Stimulated activated naive CD8-positive, alpha-beta T cell treated with anti-CD3 and anti-CD28 coated beads, Interleukin-15, amount 100 ng/mL, for 72 hours (primary cell): Measurements from ENCODE around the gene GRP.
"Not testable (repeated sequence)": the region's sequence is repeated elsewhere in the genome, so short reads cannot be mapped to it uniquely, and the experiment has no call there.

ENCODE experiments used
- ATAC-seq: fragments of 150-1000 bp; cut with Tn5 transposase; 2 replicates; pipeline ENCODE4 v1.10.0; 2021; ENCODE audit warnings: mild to moderate bottlenecking, moderate library complexity
- DNase-seq, 2 donors: peaks; one replicate each; pipeline ENCODE4 v3.0.0; 2021 to 2022
- H3K27ac Mint-ChIP-seq, 2 donors: one replicate each; pipeline ENCODE4 v1.8.0; 2022; ENCODE audit warnings: mild to moderate bottlenecking in 2 of 2, mixed read lengths in 2 of 2, moderate library complexity in 2 of 2
- H3K27me3 Mint-ChIP-seq: one replicate; pipeline ENCODE4 v1.8.0; 2022; ENCODE audit warnings: mixed read lengths
- H3K4me1 Mint-ChIP-seq: one replicate; pipeline ENCODE4 v1.8.0; 2022; ENCODE audit warnings: mild to moderate bottlenecking, mixed read lengths
- H3K4me3 Mint-ChIP-seq, 2 donors: one replicate each; pipeline ENCODE4 v1.8.0; 2022; ENCODE audit warnings: mild to moderate bottlenecking in 2 of 2, mixed read lengths in 2 of 2, moderate library complexity in 1 of 2
- H3K9me3 Mint-ChIP-seq, 2 donors: one replicate each; pipeline ENCODE4 v1.8.0; 2022; ENCODE audit warnings: mixed read lengths in 2 of 2

GRP gene

DNA sequence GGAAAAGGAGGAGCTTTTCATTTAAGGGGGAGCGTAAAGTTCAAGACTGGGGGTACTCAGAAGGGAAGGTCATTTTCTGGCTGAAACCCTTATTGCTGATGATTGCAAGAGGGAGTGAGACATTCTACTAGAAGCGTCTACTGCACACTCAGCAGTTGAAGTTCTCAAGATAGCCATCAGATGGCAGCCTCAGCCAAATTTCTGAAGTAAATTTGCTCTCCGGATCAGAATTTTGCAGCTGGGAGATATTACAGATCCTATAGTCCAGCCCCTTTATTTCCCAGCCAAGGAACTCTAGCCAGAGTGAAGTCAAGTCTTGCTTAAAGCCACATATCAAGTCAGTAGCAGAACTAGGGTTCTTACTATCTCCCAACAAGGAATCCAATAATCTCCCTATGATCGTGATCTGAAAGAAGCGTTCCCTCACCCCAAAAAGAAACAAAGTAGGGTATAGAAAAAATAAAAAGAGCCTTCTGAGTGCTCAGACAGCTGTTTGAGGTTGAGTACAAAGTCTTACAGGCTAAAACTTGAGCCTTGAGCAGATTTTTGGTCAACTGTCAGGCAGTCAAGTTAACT, 29.3 kb downstream of the GRP start:
- H3K9me3 Mint-ChIP-seq, result no peaks in the 10 kb centered on the region
- no peak overlapping the region for H3K27ac Mint-ChIP-seq
- no peak overlapping the region for H3K4me3 Mint-ChIP-seq
- H3K27me3 Mint-ChIP-seq, result peaks cover 89% of the 10 kb centered on the region
- H3K4me1 Mint-ChIP-seq, result no peaks in the 10 kb centered on the region
- DNase-seq (peak in 1 of 2 donors; percentile 38), ATAC-seq (peak; percentile 61)

DNA sequence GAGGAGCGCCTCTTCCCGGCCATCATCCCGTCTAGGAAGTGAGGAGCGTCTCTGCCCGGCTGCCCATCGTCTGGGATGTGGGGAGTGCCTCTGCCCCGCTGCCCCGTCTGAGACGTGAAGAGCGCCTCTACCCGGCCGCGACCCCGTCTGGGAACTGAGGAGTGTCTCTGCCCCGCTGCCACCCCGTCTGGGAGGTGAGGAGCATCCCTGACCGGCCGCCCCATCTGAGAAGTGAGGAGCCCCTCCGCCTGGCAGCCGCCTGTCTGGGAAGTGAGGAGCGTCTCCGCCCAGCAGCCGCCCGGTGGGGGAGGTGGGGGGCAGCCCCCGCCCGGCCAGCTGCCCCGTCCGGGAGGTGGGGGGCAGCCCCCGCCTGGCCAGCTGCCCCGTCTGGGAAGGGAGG, 35.5 kb downstream of the GRP start:
- not testable (repeated sequence) for DNase-seq, H3K4me1 Mint-ChIP-seq, ATAC-seq, H3K27ac Mint-ChIP-seq, H3K4me3 Mint-ChIP-seq, H3K9me3 Mint-ChIP-seq
- H3K27me3 Mint-ChIP-seq, result peaks cover 75% of the 10 kb centered on the region

DNA sequence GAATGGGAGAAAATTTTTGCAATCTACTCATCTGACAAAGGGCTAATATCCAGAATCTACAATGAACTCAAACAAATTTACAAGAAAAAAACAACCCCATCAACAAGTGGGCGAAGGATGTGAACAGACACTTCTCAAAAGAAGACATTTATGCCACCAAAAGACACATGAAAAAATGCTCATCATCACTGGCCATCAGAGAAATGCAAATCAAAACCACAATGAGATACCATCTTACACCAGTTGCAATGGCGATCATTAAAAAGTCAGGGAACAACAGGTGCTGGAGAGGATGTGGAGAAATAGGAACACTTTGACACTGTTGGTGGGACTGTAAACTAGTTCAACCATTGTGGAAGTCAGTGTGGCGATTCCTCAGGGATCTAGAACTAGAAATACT, 41.9 kb downstream of the GRP start:
- H3K27ac Mint-ChIP-seq, H3K9me3 Mint-ChIP-seq, DNase-seq, ATAC-seq, H3K4me3 Mint-ChIP-seq, H3K4me1 Mint-ChIP-seq: not testable (repeated sequence)
- H3K27me3 Mint-ChIP-seq, result peaks cover 87% of the 10 kb centered on the region

DNA sequence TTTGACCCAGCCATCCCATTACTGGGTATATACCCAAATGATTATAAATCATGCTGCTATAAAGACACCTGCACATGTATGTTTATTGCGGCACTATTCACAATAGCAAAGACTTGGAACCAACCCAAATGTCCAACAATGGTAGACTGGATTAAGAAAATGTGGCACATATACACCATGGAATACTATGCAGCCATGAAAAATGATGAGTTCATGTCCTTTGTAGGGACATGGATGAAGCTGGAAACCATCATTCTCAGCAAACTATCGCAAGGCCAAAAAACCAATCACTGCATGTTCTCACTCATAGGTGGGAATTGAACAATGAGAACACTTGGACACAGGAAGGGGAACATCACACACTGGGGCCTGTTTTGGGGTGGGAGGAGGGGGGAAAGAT, 42.3 kb downstream of the GRP start:
- not testable (repeated sequence) for H3K4me1 Mint-ChIP-seq, H3K4me3 Mint-ChIP-seq, ATAC-seq, H3K27ac Mint-ChIP-seq, H3K9me3 Mint-ChIP-seq, DNase-seq
- peaks cover 88% of the 10 kb centered on the region for H3K27me3 Mint-ChIP-seq

DNA sequence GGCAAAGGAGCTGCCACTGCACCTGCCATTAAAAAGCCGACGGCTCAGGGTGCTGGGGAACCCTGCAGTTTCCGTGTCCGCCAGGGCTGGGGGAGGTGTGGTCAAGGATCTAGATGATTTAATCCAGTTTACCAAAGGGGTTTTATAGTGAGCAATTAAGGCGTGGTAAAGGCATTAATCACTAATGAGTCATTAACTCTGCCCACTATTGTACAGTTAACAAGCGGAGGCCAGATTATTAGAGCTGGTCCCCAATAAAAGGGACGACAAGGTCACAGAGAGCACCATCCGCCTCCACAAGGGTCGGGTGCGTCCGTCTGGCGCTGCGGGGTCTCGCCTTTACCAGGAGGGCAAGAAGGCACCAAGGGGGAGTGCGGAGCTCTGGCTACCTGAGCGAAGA, 43.7 kb downstream of the GRP start:
- ATAC-seq, result no peak
- Mint-ChIP-seq H3K27me3 (peaks cover 88% of the 10 kb centered on the region), H3K9me3 (no peaks in the 10 kb centered on the region), H3K4me1 (peaks cover 23% of the 10 kb centered on the region), H3K27ac (peak overlapping the region in 1 of 2 donors; percentile 77), H3K4me3 (peak overlapping the region in 1 of 2 donors; percentile 27)
- DNase-seq, result no peak

DNA sequence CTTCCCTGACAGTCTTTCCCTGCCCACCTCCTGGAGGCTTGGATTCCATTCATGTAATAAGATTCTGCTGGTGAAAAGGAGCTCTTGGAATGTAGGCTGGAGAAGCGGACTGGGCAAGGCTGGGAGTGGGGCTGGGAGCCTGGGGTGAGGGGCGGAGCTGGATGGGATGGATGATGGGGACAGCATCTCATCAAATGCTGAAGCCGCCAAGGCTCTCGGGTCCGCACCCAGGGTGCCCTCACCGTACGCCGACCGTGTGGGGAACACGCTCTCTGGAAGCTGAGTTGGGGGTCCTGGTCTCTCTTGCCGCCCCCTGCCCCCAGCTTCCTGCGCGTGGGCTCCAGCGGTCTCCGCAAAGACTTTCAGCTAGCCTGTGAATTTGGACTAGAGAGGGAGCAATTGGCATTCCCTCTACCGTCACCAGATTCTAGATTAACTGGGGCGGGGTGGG, 44.2 kb downstream of the GRP start:
- H3K4me1 Mint-ChIP-seq, result peaks cover 26% of the 10 kb centered on the region
- peaks cover 88% of the 10 kb centered on the region for H3K27me3 Mint-ChIP-seq
- H3K27ac Mint-ChIP-seq, result peak overlapping the region in 1 of 2 donors; percentile 54
- ATAC-seq (no peak), DNase-seq (no peak)
- H3K9me3 Mint-ChIP-seq, result no peaks in the 10 kb centered on the region
- H3K4me3 Mint-ChIP-seq, result no peak overlapping the region

DNA sequence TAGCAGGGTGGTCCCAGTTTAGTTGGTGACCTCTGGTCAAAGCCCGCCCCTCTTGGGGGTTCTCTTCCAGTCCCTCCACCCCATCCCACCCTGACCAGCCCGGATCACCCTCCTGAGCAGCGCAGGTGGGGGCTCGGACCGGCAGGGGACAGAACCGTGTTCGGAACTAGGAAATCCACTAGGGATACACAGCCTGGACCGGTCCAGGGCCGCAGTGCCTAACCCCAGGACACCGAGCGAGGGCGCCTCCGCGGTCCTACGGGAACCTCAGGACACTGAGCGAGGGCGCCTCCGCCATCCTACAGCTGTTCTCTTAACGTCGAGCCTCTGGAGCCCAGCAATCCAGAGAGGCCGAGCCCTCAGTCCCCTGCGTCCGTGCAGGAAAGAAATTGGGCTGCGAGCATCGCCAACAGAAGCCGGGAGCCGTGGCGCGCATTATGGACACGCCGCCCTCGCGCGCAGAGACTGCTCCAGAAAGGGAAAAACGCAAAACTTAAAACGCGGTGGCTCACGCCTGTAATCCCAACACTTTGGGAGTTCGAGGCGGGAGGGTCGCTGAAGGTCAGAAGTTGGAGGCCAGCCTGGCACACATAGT, 44.8 kb downstream of the GRP start:
- peak overlapping the region; percentile 72 to 76 for H3K4me3 Mint-ChIP-seq
- H3K27ac Mint-ChIP-seq, result no peak overlapping the region
- H3K4me1 Mint-ChIP-seq, result peaks cover 32% of the 10 kb centered on the region
- peaks cover 88% of the 10 kb centered on the region for H3K27me3 Mint-ChIP-seq
- DNase-seq (no peak), ATAC-seq (no peak)
- H3K9me3 Mint-ChIP-seq, result no peaks in the 10 kb centered on the region

DNA sequence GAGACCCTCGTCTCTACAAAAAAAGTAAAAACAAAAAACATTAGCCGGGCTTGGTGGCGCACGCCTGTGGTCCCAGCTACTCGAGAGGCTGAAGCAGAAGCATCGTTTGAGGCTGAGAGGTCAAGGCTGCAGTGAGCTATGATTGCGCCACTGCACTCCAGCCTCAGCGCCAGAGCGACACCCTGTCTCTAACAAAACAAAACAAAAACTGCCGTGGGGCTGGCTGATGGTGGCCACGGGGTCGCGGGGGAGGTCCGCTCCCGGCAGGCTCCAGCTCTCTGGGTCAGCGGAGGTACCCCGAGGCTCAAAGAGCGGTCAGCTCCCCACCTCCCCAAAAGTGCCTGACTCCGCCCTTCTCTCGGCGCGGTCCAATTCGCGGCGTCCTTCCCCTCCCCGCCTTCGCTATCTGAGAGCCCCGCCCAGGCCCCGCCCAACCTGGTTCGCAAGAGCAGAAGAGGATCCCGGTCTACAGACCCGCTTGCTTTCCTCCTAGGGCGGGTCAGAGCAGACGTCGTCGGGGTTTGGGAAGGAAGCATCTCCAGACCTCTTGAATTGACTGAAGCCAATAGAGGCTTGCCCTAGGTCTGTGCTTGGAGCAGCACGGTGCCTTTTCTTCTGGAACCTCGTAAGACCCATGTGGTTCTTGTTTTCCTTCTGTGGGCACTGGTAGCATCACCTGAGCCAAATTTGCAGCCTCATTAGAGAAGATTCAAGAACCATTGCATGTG, 45.5 kb downstream of the GRP start:
- Mint-ChIP-seq H3K4me1 (peaks cover 34% of the 10 kb centered on the region), H3K27ac (no peak overlapping the region), H3K9me3 (no peaks in the 10 kb centered on the region), H3K27me3 (peaks cover 88% of the 10 kb centered on the region), H3K4me3 (peak overlapping the region; percentile 72 to 76)
- ATAC-seq (peak; percentile 54), DNase-seq (no peak)

DNA sequence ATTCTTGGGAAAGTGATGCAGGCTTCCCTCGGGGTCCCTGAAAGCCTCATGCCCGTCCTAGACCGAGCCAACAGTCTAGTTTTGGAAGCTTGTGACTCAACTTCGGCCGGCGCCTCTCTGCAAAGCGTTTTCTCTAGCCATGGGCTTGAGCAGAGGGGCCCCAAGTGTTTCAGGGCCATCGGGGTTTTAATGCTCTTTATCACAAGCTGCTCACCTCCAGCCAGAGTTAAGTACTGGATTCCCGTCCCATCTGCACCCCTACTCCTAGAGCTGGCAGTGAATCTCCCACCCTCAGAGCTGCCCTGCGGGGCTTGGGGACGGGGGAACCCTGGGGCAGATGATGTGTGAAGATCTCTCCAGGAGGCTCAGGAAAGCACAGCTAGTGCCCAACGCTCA, 46.0 kb downstream of the GRP start:
- Mint-ChIP-seq H3K27me3 (peaks cover 88% of the 10 kb centered on the region), H3K4me3 (peak overlapping the region; percentile 72 to 76), H3K9me3 (no peaks in the 10 kb centered on the region), H3K4me1 (peaks cover 34% of the 10 kb centered on the region), H3K27ac (no peak overlapping the region)
- ATAC-seq, result no peak
- DNase-seq, result no peak

DNA sequence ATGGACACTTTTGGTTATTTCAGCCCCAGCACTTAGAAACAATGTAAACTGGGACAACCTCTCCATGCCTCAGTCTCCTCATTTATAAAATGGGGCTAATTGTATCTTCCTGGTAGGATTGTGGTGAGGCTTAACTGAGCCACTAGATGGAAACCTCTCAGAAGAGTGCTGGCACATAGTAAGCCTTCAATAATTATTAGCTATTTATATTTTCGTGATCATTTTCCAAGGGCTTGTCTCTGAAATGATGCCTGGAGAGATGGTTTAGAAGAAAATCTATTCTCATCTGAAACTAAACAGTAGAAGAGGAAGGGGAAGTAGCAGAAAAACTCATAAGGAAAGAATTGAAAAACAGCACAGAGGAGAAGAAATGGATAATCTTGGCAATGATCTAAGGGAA, 46.5 kb downstream of the GRP start:
- peaks cover 91% of the 10 kb centered on the region for H3K27me3 Mint-ChIP-seq
- H3K9me3 Mint-ChIP-seq, result no peaks in the 10 kb centered on the region
- H3K27ac Mint-ChIP-seq, result no peak overlapping the region
- no peak overlapping the region for H3K4me3 Mint-ChIP-seq
- ATAC-seq (no peak), DNase-seq (no peak)
- peaks cover 34% of the 10 kb centered on the region for H3K4me1 Mint-ChIP-seq

DNA sequence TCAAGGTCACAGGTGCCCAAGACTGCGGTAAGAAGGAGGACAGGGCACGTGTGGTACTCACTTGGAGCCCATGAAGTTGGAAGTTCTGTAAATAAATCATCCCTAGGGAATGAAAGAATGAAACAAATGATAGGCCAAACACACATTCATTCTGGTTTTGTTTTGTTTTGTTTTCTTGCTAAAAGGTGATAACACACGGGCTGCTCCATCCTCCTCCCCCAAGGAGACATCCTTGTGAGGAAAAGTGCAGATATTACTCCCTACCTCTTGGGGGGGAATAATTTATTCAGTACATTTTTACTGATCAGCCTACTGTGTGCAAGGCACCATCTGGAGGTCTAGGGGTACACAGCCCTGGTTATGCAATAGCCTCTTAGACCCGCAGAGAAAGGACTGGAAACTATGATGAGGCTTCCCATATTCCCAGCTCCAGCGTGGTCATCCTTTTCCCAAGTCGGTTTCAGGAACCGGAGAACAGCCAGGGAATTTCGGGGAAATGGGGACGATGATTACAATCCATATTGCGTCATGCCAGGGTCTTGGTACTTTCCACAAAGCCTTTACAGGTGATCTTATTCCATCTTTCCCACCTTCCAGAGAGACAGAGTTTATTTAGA, 47.0 kb downstream of the GRP start:
- Mint-ChIP-seq H3K4me1 (peaks cover 38% of the 10 kb centered on the region), H3K4me3 (no peak overlapping the region), H3K9me3 (no peaks in the 10 kb centered on the region), H3K27ac (no peak overlapping the region), H3K27me3 (peaks cover 96% of the 10 kb centered on the region)
- no peak for DNase-seq
- no peak for ATAC-seq

DNA sequence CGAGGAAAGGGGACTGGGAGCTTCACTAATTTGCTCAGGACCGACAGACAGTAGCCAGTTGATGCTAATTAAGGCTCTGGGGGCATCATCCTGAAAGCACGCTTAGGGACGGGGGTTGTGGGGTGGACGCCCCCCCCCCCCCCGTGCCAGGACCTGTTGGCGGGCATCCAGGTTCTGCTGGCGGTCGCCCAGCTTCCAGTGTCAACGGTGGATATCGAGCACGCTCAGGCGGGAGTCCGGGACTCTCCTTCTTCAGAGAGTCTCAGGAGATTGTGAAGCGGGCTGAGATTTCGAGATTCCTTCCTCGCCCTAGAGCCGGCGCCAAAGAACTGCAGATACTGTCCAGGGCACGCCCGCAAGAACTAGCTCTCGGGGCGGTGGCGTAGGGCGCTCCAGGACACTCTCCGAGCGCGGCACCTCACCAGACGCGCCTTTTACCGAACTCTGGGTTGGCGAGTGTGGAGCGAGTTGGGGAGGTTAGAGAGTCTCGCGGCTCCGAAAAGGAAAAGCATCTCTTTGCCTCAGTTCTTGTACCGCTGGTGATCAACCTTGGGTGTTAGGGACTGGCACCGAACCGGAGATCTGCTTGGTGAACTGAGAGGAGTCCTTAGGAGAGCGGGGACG, 47.7 kb downstream of the GRP start:
- no peaks in the 10 kb centered on the region for H3K9me3 Mint-ChIP-seq
- ATAC-seq (peak; percentile 11), DNase-seq (no peak)
- peak overlapping the region; percentile 39 to 78 for H3K4me3 Mint-ChIP-seq
- H3K27me3 Mint-ChIP-seq, result peaks cover 97% of the 10 kb centered on the region
- no peak overlapping the region for H3K27ac Mint-ChIP-seq
- H3K4me1 Mint-ChIP-seq, result peaks cover 41% of the 10 kb centered on the region

DNA sequence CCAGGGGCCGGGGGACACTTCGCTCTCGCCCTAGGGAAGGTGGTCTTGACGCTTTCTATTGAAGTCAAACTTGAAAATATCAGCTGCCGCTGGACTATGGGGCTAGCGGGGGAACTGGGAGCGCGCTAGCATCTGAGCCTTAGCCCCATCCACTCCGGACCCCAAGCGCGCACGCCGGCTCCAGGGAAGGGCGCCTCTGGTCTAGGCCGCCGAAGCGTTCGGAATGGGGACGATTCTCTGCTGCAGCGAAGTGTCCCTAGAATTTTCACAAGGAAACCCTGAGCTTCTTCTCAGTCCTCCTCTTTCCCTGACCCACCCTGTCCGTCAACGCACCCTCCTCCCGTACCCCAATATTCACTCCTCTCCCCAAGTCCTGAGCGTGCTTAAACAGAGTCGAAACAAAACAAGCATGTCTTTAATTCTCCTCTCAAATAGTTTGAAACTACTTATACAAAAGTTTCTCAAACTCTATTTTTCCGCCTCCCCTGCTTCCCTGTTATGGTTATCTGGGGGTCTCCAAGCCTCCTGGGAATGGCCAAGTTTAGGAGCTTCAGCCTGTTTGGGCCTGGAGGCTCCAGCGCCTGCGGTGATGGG, 48.3 kb downstream of the GRP start:
- ATAC-seq, result no peak
- H3K9me3 Mint-ChIP-seq, result no peaks in the 10 kb centered on the region
- peaks cover 41% of the 10 kb centered on the region for H3K4me1 Mint-ChIP-seq
- no peak for DNase-seq
- peaks cover 93% of the 10 kb centered on the region for H3K27me3 Mint-ChIP-seq
- H3K4me3 Mint-ChIP-seq, result peak overlapping the region; percentile 72 to 78
- no peak overlapping the region for H3K27ac Mint-ChIP-seq

DNA sequence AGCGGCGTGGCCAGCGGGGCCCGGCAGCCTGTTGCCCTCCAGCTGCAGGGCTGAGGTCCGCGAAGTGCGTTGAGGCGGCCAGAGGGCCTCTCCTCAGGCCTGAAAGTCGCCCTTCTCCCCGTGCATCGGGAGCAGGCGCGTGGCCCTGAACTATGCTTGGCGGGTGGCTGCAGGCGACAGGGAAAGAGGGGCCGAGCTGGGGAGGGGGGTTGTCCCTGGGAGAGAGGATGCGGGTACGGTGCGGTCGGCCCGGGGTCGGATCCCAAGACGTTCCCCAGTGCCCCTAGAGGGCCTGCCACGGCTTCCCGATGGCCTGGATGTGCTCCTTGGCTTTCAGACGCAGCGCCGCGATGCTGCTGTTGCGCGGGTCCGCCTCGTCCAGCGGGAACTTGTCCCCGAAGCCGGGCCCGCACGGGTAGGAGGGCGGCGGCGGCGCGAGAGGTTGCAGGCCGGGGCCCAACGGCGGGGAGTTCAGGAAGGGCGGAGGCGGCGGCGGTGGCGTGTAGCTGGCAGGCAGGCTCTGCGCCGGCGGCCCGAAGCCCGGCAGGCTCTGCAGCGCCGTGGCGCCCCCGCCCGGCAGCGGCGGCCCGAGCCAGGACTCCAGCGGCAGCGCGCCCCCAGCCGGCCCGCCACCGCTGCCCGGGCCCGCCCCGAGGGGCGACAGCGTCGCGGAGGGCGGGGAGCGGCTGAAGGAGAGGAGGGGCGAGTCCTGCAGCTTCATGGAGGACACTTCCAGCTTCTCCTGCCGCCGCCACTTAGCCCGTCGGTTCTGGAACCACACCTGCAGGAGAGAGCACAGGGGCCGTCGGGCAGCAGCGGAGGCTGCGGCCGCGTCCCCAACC, 49.0 kb downstream of the GRP start:
- peak; percentile 81 for ATAC-seq
- H3K9me3 Mint-ChIP-seq, result no peaks in the 10 kb centered on the region
- H3K4me3 Mint-ChIP-seq, result peak overlapping the region; percentile 72 to 78
- H3K27ac Mint-ChIP-seq, result no peak overlapping the region
- DNase-seq, result peak; percentile 67 to 70
- peaks cover 93% of the 10 kb centered on the region for H3K27me3 Mint-ChIP-seq
- H3K4me1 Mint-ChIP-seq, result peaks cover 48% of the 10 kb centered on the region
